Thyroid gland (tissue), 4 donors: ENCODE data around the gene ZC3H8. TPM values are rescaled to one million over a fixed set of nuclear protein-coding genes. Genes with fewer than 3 reads are reported as not detected.

Experiments used
- DNase-seq, 2 donors: peaks; one replicate each; pipeline ENCODE4 v3.0.0-alpha.2; 2019
- H3K27ac ChIP-seq, 3 donors: fragments of 200-600 bp; sonication (generic); 1 replicate in 2 of 3; 2 replicates in 1 of 3; pipeline ENCODE4 v1.5.1; 2016 to 2019; ENCODE audit warnings: mild to moderate bottlenecking in 1 of 3, moderate library complexity in 1 of 3
- H3K27me3 ChIP-seq: fragments of 200-600 bp; sonication (generic); one replicate; pipeline ENCODE4 v1.5.1; 2019
- H3K36me3 ChIP-seq, 2 donors: fragments of 200-600 bp; sonication (generic); one replicate each; pipeline ENCODE4 v1.5.1; 2016 to 2019
- H3K4me1 ChIP-seq, 2 donors: fragments of 200-600 bp; sonication (generic); one replicate each; pipeline ENCODE4 v1.5.1; 2017 to 2019
- H3K4me3 ChIP-seq, 3 donors: fragments of 200-600 bp; sonication (generic); replicated peaks in 1 of 3; 1 replicate in 2 of 3; 2 replicates in 1 of 3; pipeline ENCODE4 v1.5.1; 2016; ENCODE audit warnings: mild to moderate bottlenecking in 1 of 3
- H3K9me3 ChIP-seq: fragments of 200-600 bp; sonication (generic); one replicate; pipeline ENCODE4 v1.5.1; 2017
- CTCF ChIP-seq, 6 experiments: fragments of 200-600 bp in 3 of 6; fragments of 450-650 bp in 3 of 6; sonication (generic) in 3 of 6; IDR thresholded peaks; one replicate each; pipeline ENCODE4 v1.5.1; 2016 to 2019; ENCODE audit warnings: antibody characterized with exemption in 6 of 6, mild to moderate bottlenecking in 2 of 6, inconsistent platforms in 1 of 6, moderate library complexity in 1 of 6
- POLR2A ChIP-seq, 2 donors: fragments of 450-650 bp; IDR thresholded peaks; one replicate each; pipeline ENCODE4 v1.6.1; 2017; ENCODE audit warnings: antibody characterized with exemption in 2 of 2, mild to moderate bottlenecking in 2 of 2, moderate library complexity in 1 of 2
- whole genome bisulfite sequencing, 2 donors: methylation state at CpG; one replicate each; pipeline ENCODE4 v1.1.5; 2017; 5-methylcytosine and 5-hydroxymethylcytosine counted together
- intact Hi-C: fragments of 100-400 bp; cut with DNase I; formaldehyde crosslinking; loops from one replicate; pipeline ENCODE4 v1.15.1; 2023
- total RNA-seq, 4 donors: library from RNA; depleted of rRNA; stranded (reverse); fragments of >200 nt; gene quantifications; one replicate each; pipeline ENCODE4 v1.2.3, GENCODE V29; 2016

The ZC3H8 gene
- total RNA-seq, 4 donors from 2014 or later: 26.9 to 68.1 (median 43.1) TPM

- H3K27ac ChIP-seq: no peak overlapping the region
- WGBS, 2 donors: 80 to 84% methylated on average over 4 of the region's 4 CpGs
- intact Hi-C loops: loop anchor here (5.0 kb wide), 1 partner anchor 135 kb away; no protein-coding TSS in a partner anchor
- H3K36me3 ChIP-seq: no peaks in the 10 kb centered on the region
- no peaks in the 10 kb centered on the region for H3K27me3 ChIP-seq
- H3K9me3 ChIP-seq: no peaks in the 10 kb centered on the region
- DNase-seq: no peak
- no peak overlapping the region for H3K4me3 ChIP-seq
- no peak for TF ChIP-seq POLR2A (IDR thresholded peaks at IDR 0.05)
- TF ChIP-seq CTCF (IDR thresholded peaks at IDR 0.05): no peak
- H3K4me1 ChIP-seq: peaks cover 4 to 9% of the 10 kb centered on the region in 2 donors
Measured at GRCh38 chr2:112257575-112257974, 2.7 kb upstream of the ZC3H8 start.

- Histone ChIP-seq H3K27ac (no peak overlapping the region), H3K27me3 (no peaks in the 10 kb centered on the region), H3K9me3 (no peaks in the 10 kb centered on the region), H3K36me3 (no peaks in the 10 kb centered on the region), H3K4me3 (no peak overlapping the region), H3K4me1 (peaks cover 4 to 9% of the 10 kb centered on the region in 2 donors)
- DNase-seq: no peak
- 89 to 95% methylated on average over 2 of the region's 2 CpGs for WGBS, 2 donors
- intact Hi-C loops: loop anchor here (5.0 kb wide), 1 partner anchor 134 kb away; no protein-coding TSS in a partner anchor
- no peak for TF ChIP-seq POLR2A (IDR thresholded peaks at IDR 0.05)
- no peak for TF ChIP-seq CTCF (IDR thresholded peaks at IDR 0.05)
Measured at GRCh38 chr2:112256654-112257053, 1.8 kb upstream of the ZC3H8 start.

- no peaks in the 10 kb centered on the region for H3K9me3 ChIP-seq
- no peaks in the 10 kb centered on the region for H3K36me3 ChIP-seq
- WGBS, 2 donors: 79 to 80% methylated on average over 2 of the region's 2 CpGs
- no peak overlapping the region for H3K27ac ChIP-seq
- no peaks in the 10 kb centered on the region for H3K27me3 ChIP-seq
- no peak overlapping the region for H3K4me3 ChIP-seq
- DNase-seq: no peak
- TF ChIP-seq CTCF (IDR thresholded peaks at IDR 0.05) (no peak), POLR2A (IDR thresholded peaks at IDR 0.05) (no peak)
- intact Hi-C loops: loop anchor here (5.0 kb wide), 1 partner anchor 134 kb away; no protein-coding TSS in a partner anchor
- peaks cover 4 to 9% of the 10 kb centered on the region in 2 donors for H3K4me1 ChIP-seq
Measured at GRCh38 chr2:112255875-112256274, 1.0 kb upstream of the ZC3H8 start.

GRCh38 chr2:112253261-112253815, 1.5 kb downstream of the ZC3H8 start:
- H3K4me3 ChIP-seq: no peak overlapping the region
- no peak for TF ChIP-seq CTCF (IDR thresholded peaks at IDR 0.05)
- no peak for TF ChIP-seq POLR2A (IDR thresholded peaks at IDR 0.05)
- H3K36me3 ChIP-seq: peaks cover 3 to 5% of the 10 kb centered on the region in 2 donors
- intact Hi-C loops: no loop called here
- 93 to 94% methylated on average over 5 of the region's 5 CpGs for WGBS, 2 donors
- H3K4me1 ChIP-seq: peaks cover 4 to 9% of the 10 kb centered on the region in 2 donors
- no peaks in the 10 kb centered on the region for H3K9me3 ChIP-seq
- no peak for DNase-seq
- no peak overlapping the region for H3K27ac ChIP-seq
- H3K27me3 ChIP-seq: no peaks in the 10 kb centered on the region

- intact Hi-C loops: no loop called here
- H3K36me3 ChIP-seq: peaks cover 7 to 9% of the 10 kb centered on the region in 2 donors
- H3K4me3 ChIP-seq: no peak overlapping the region
- no peaks in the 10 kb centered on the region for H3K27me3 ChIP-seq
- peaks cover 4 to 9% of the 10 kb centered on the region in 2 donors for H3K4me1 ChIP-seq
- no peak for DNase-seq
- WGBS, 2 donors: 87 to 96% methylated on average over 3 of the region's 3 CpGs
- H3K9me3 ChIP-seq: no peaks in the 10 kb centered on the region
- no peak for TF ChIP-seq POLR2A (IDR thresholded peaks at IDR 0.05)
- no peak for TF ChIP-seq CTCF (IDR thresholded peaks at IDR 0.05)
- H3K27ac ChIP-seq: no peak overlapping the region
Measured at GRCh38 chr2:112251271-112251670, 3.6 kb downstream of the ZC3H8 start.
